ENCODE measurements around the gene HEATR5A. TPM values are rescaled to one million over a fixed set of nuclear protein-coding genes. Genes with fewer than 3 reads are reported as not detected.

The HEATR5A gene
- total and polyA plus RNA-seq, 2 of the 13 experiments (the other 11 are each of a cell fraction or from before 2014, with no cell fraction given): 36.4 to 105 TPM

DNA sequence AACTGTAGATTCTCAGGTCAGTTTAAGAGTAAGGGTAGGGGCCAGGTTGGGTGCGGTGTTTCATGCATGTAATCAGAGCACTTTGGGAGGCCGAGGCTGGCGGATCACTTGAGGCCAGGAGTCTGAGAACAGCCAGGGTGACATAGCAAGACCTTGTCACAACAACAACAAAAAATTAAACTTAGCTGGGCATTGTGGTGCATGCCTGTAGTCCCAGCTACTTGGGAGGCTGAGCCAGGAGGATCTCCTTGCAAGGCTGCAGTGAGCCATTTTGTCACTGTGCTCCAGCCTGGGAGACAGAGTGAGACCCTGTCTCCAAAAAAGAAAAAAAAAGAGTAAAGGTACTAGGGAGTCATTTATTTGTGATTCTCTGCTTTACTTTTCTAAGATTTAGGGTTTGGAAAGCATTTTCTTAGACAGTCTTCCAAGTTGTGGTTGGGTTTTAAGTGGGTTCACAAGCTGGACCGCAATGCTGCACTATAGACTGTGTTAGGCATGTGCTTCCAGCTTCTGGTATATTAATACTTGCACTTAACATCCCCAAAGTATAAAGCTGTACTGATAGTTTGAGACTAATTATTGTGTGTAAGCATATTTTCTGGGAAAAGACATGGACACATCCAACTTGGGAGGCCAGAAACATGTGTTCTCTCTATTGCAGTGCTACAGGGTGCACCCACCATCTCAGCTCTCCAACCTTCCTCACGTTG is 163.7 kb downstream of the HEATR5A start (continued):
- TF ChIP-seq MLXIP (CRISPR knock-in tag; IDR thresholded peaks at IDR 0.05; ENCODE audit: borderline replicate concordance) (no peak), ZNF7 (CRISPR knock-in tag; IDR thresholded peaks at IDR 0.05) (no peak), ZNF614 (CRISPR knock-in tag; IDR thresholded peaks at IDR 0.05; ENCODE audit: borderline replicate concordance) (no peak; the same call in 1 of the 2 replicates), ZNF766 (CRISPR knock-in tag; IDR thresholded peaks at IDR 0.05; ENCODE audit: borderline replicate concordance) (no peak), TERF1 (CRISPR knock-in tag; IDR thresholded peaks at IDR 0.05) (no peak), ZNF841 (CRISPR knock-in tag; IDR thresholded peaks at IDR 0.05; ENCODE audit: borderline replicate concordance) (no peak), TFAP4 (IDR thresholded peaks at IDR 0.05; ENCODE audit: borderline replicate concordance, low read depth) (no peak), ZNF12 (CRISPR knock-in tag; IDR thresholded peaks at IDR 0.05) (0 out of 2 replicates have a peak, but pooled peaks have one; percentile 44), ZKSCAN1 (IDR thresholded peaks at IDR 0.05; ENCODE audit: low read length) (no peak), ZNF710 (CRISPR knock-in tag; IDR thresholded peaks at IDR 0.05; ENCODE audit: borderline replicate concordance) (no peak), ZNF703 (CRISPR knock-in tag; IDR thresholded peaks at IDR 0.05; ENCODE audit: borderline replicate concordance) (no peak), HINFP (CRISPR knock-in tag; IDR thresholded peaks at IDR 0.05; ENCODE audit: low read depth) (no peak; the same call in none of the 2 replicates), ZNF773 (CRISPR knock-in tag; IDR thresholded peaks at IDR 0.05; ENCODE audit: borderline replicate concordance) (no peak), FOXP1 (IDR thresholded peaks at IDR 0.05) (no peak), FOXP1 (CRISPR knock-in tag; IDR thresholded peaks at IDR 0.05) (peak; percentile 2; the same call in 1 of the 2 replicates), FOXA3 (CRISPR knock-in tag; IDR thresholded peaks at IDR 0.05) (no peak), HNRNPLL (IDR thresholded peaks at IDR 0.05; ENCODE audit: low read depth, low read length, poor library complexity, severe bottlenecking) (no peak)
- TF ChIP-seq, protein P1, sequence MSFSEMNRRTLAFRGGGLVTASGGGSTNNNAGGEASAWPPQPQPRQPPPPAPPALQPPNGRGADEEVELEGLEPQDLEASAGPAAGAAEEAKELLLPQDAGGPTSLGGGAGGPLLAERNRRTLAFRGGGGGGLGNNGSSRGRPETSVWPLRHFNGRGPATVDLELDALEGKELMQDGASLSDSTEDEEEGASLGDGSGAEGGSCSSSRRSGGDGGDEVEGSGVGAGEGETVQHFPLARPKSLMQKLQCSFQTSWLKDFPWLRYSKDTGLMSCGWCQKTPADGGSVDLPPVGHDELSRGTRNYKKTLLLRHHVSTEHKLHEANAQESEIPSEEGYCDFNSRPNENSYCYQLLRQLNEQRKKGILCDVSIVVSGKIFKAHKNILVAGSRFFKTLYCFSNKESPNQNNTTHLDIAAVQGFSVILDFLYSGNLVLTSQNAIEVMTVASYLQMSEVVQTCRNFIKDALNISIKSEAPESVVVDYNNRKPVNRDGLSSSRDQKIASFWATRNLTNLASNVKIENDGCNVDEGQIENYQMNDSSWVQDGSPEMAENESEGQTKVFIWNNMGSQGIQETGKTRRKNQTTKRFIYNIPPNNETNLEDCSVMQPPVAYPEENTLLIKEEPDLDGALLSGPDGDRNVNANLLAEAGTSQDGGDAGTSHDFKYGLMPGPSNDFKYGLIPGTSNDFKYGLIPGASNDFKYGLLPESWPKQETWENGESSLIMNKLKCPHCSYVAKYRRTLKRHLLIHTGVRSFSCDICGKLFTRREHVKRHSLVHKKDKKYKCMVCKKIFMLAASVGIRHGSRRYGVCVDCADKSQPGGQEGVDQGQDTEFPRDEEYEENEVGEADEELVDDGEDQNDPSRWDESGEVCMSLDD (CRISPR knock-in tag; IDR thresholded peaks at IDR 0.05; ENCODE audit: borderline replicate concordance): no peak
